CD14-positive monocyte (primary cell): ENCODE results near the gene LGI4. TPM values are rescaled to one million over a fixed set of nuclear protein-coding genes. Genes with fewer than 3 reads are reported as not detected.

Experiments
- DNase-seq, 3 donors: peaks; one replicate each; pipeline ENCODE4 v3.0.0-alpha.2; 2011 to 2022
- H2AFZ ChIP-seq: 2 replicates; pipeline ENCODE4 v1.6.0; 2012; ENCODE audit warnings: mild to moderate bottlenecking, low read depth, low read length, inconsistent platforms; ENCODE audit not compliant: insufficient read depth, poor library complexity, severe bottlenecking
- H3K27ac ChIP-seq, 2 donors: 1 replicate in 1 of 2; 2 replicates in 1 of 2; pipeline ENCODE4 v1.5.1; 2012 to 2013; ENCODE audit warnings: low read length in 2 of 2, control low read depth in 1 of 2, inconsistent platforms in 1 of 2, low read depth in 1 of 2, mild to moderate bottlenecking in 1 of 2
- H3K27me3 ChIP-seq, 2 donors: one replicate each; pipeline versions ENCODE4 v1.6.0 to v1.6.1; 2011 to 2013; ENCODE audit warnings: low read length in 2 of 2; ENCODE audit not compliant: control insufficient read depth in 2 of 2, insufficient read depth in 2 of 2
- H3K36me3 ChIP-seq, 2 donors: replicated peaks in 1 of 2; 1 replicate in 1 of 2; 2 replicates in 1 of 2; pipeline versions ENCODE4 v1.5.1 to v1.6.1; 2012 to 2013; ENCODE audit warnings: low read length in 2 of 2, control low read depth in 1 of 2, inconsistent platforms in 1 of 2, mild to moderate bottlenecking in 1 of 2; ENCODE audit not compliant: insufficient read depth in 2 of 2, control insufficient read depth in 1 of 2
- H3K4me1 ChIP-seq, 2 donors: 1 replicate in 1 of 2; 2 replicates in 1 of 2; pipeline versions ENCODE4 v1.5.1 to v1.6.1; 2012 to 2013; ENCODE audit warnings: low read length in 2 of 2, control low read depth in 1 of 2, inconsistent platforms in 1 of 2, mild to moderate bottlenecking in 1 of 2, moderate library complexity in 1 of 2; ENCODE audit not compliant: insufficient read depth in 2 of 2, control insufficient read depth in 1 of 2
- H3K4me2 ChIP-seq: replicated peaks from 2 replicates; pipeline ENCODE3; 2012; ENCODE audit warnings: low read length, moderate library complexity, mild to moderate bottlenecking; ENCODE audit not compliant: poor library complexity, severe bottlenecking; ENCODE audit errors: extremely low read depth
- H3K4me3 ChIP-seq, 3 experiments: fragments of 200-600 bp in 1 of 3; sonication (generic) in 1 of 3; replicated peaks in 1 of 3; 1 replicate in 2 of 3; 2 replicates in 1 of 3; pipeline ENCODE4 v1.5.1; 2011 to 2013; ENCODE audit warnings: low read length in 3 of 3, mild to moderate bottlenecking in 3 of 3, control low read depth in 2 of 3, low read depth in 2 of 3, inconsistent platforms in 1 of 3, moderate library complexity in 1 of 3
- H3K79me2 ChIP-seq: 2 replicates; pipeline ENCODE4 v1.6.0; 2012; ENCODE audit warnings: mild to moderate bottlenecking, control low read depth, inconsistent platforms, low read length, moderate library complexity; ENCODE audit not compliant: insufficient read depth
- H3K9ac ChIP-seq: 2 replicates; pipeline ENCODE4 v1.6.0; 2017; ENCODE audit warnings: low read length, mild to moderate bottlenecking; ENCODE audit not compliant: insufficient read depth, poor library complexity, severe bottlenecking
- H3K9me3 ChIP-seq, 2 donors: replicated peaks in 1 of 2; 1 replicate in 1 of 2; 2 replicates in 1 of 2; pipeline versions ENCODE4 v1.5.1 to v1.6.1; 2012 to 2013; ENCODE audit warnings: low read length in 2 of 2, control low read depth in 1 of 2; ENCODE audit not compliant: control insufficient read depth in 1 of 2, insufficient read depth in 1 of 2
- H4K20me1 ChIP-seq: 2 replicates; pipeline ENCODE4 v1.6.0; 2012; ENCODE audit warnings: mild to moderate bottlenecking, low read length, control low read depth, moderate library complexity; ENCODE audit not compliant: insufficient read depth
- H3K27ac Mint-ChIP-seq, 7 donors: one replicate each; pipeline ENCODE4 v1.8.0; 2020; ENCODE audit warnings: mild to moderate bottlenecking in 7 of 7, mixed read lengths in 7 of 7, moderate library complexity in 6 of 7, inconsistent platforms in 2 of 7
- H3K27me3 Mint-ChIP-seq, 3 donors: one replicate each; pipeline ENCODE4 v1.8.0; 2021 to 2022; ENCODE audit warnings: low read depth in 3 of 3, mild to moderate bottlenecking in 3 of 3, mixed read lengths in 3 of 3, moderate library complexity in 3 of 3, inconsistent platforms in 1 of 3
- H3K36me3 Mint-ChIP-seq, 2 donors: one replicate each; pipeline ENCODE4 v1.8.0; 2020; ENCODE audit warnings: mixed read lengths in 2 of 2, inconsistent platforms in 1 of 2, mild to moderate bottlenecking in 1 of 2
- H3K4me1 Mint-ChIP-seq: one replicate; pipeline ENCODE4 v1.8.0; 2020; ENCODE audit warnings: mild to moderate bottlenecking, mixed read lengths
- H3K4me3 Mint-ChIP-seq, 2 donors: one replicate each; pipeline ENCODE4 v1.8.0; 2020; ENCODE audit warnings: mild to moderate bottlenecking in 2 of 2, mixed read lengths in 2 of 2, moderate library complexity in 1 of 2
- H3K9me3 Mint-ChIP-seq, 7 donors: one replicate each; pipeline ENCODE4 v1.8.0; 2020 to 2022; ENCODE audit warnings: mixed read lengths in 7 of 7, mild to moderate bottlenecking in 6 of 7, moderate library complexity in 6 of 7, inconsistent platforms in 2 of 7
- WGBS: methylation state at CpG from one replicate; pipeline ENCODE4 v1.1.5; 2013; ENCODE audit warnings: missing lambda C conversion rate; ENCODE audit not compliant: insufficient coverage; 5-methylcytosine and 5-hydroxymethylcytosine counted together
- intact Hi-C, 2 donors: fragments of 100-400 bp; cut with micrococcal nuclease; formaldehyde crosslinking; loops; one replicate each; pipeline versions ENCODE4 v1.15.0 to v1.15.1; 2023
- polyA plus RNA-seq, 3 donors: library from polyadenylated mRNA; depleted of rRNA in 1 of 3; unstranded in 2 of 3; stranded (reverse) in 1 of 3; fragments of 300-500 nt in 2 of 3; fragments of >200 nt in 1 of 3; fragmentation: Illumina TruSeq in 2 of 3; gene quantifications; 1 replicate in 2 of 3; 2 replicates in 1 of 3; pipeline ENCODE4 v1.2.3, GENCODE V29; 2012 to 2021
- TF ChIP-seq, protein P1 (sequence below): fragments of 200-600 bp; IDR thresholded peaks from one replicate; pipeline ENCODE4 v1.8.0; 2022; ENCODE audit warnings: antibody characterized with exemption, mild to moderate bottlenecking

The LGI4 gene
- polyA plus RNA-seq, 3 donors: 1.1 TPM; not detected in 2

DNA sequence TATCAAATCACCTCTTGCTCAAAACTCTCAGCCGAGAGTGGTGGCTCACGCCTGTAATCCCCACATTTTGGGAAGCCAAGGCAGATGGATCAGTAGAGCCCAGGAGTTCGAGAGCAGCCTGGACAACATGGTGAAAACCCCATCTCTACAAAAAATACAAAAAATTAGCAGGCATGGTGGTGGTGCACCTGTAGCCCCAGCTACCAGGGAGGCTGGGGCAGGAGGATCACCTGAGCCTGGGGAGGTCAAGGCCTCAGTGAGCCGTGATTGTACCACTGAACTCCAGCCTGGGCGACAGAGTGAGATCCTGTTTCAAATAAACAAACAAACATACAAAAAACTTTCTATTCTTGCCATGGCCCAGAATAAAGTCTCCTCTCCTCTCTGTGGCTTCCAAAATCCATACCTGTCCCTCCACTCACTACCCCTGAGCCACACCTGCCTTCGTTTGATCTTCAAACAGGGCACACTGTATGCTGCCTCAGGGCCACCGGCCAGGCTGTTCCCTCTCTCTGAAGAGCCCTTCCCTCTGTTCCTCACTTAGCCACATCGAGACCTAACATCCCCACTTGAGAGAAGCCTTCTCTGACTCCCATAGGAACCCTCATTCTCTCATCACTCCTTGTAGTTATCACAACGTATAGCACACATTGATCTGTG, 6.3 kb downstream of the LGI4 start:
- intact Hi-C loops: no loop called here
- Histone ChIP-seq H3K27ac (no peak overlapping the region), H3K9ac (no peak overlapping the region), H4K20me1 (no peaks in the 10 kb centered on the region), H3K4me2 (no peak overlapping the region), H3K4me1 (peaks cover 11 to 15% of the 10 kb centered on the region in 2 donors), H3K79me2 (no peaks in the 10 kb centered on the region), H3K4me3 (no peak overlapping the region), H3K9me3 (no peaks in the 10 kb centered on the region), H2AFZ (no peak overlapping the region), H3K27me3 (no peaks in the 10 kb centered on the region), H3K36me3 (no peaks in the 10 kb centered on the region)
- Mint-ChIP-seq H3K27me3 (peaks cover 1 to 6% (median 6%) of the 10 kb centered on the region in 3 donors), H3K36me3 (no peaks in the 10 kb centered on the region), H3K4me1 (peaks cover 14% of the 10 kb centered on the region), H3K9me3 (peaks cover 0 to 3% (median 0%) of the 10 kb centered on the region in 7 donors), H3K27ac (peak overlapping the region in 1 of 7 donors; percentile 26), H3K4me3 (no peak overlapping the region)
- WGBS: 93% methylated on average over 8 of the region's 9 CpGs
- no peak for DNase-seq
- TF ChIP-seq, protein P1, sequence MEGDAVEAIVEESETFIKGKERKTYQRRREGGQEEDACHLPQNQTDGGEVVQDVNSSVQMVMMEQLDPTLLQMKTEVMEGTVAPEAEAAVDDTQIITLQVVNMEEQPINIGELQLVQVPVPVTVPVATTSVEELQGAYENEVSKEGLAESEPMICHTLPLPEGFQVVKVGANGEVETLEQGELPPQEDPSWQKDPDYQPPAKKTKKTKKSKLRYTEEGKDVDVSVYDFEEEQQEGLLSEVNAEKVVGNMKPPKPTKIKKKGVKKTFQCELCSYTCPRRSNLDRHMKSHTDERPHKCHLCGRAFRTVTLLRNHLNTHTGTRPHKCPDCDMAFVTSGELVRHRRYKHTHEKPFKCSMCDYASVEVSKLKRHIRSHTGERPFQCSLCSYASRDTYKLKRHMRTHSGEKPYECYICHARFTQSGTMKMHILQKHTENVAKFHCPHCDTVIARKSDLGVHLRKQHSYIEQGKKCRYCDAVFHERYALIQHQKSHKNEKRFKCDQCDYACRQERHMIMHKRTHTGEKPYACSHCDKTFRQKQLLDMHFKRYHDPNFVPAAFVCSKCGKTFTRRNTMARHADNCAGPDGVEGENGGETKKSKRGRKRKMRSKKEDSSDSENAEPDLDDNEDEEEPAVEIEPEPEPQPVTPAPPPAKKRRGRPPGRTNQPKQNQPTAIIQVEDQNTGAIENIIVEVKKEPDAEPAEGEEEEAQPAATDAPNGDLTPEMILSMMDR: no peak

DNA sequence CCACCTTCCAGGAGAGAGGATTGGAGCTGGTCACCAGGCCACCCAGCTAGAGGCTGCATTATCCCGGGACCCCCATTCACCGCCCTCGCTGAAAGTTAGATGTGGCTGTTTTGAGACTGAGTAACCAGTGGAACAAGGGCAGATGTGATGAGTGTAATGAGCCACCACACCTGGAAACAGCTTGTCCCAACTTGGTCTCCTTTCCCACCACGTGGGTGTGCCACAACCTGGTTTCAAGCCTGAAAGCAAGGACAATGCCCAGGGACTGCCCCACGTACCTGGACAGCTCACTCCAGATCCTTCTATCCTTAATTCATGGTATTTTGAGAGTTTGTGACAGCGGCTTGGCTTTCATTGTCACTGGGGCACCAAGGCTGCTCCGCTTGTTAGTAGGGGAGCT, 7.0 kb downstream of the LGI4 start:
- H2AFZ ChIP-seq: no peak overlapping the region

More for the DNA sequence above, 7.0 kb downstream of the LGI4 start:
- intact Hi-C loops: no loop called here
- Mint-ChIP-seq H3K27me3 (peaks cover 1 to 8% (median 6%) of the 10 kb centered on the region in 3 donors), H3K27ac (no peak overlapping the region), H3K4me1 (peaks cover 14% of the 10 kb centered on the region), H3K36me3 (no peaks in the 10 kb centered on the region), H3K9me3 (peaks cover 0 to 3% (median 0%) of the 10 kb centered on the region in 7 donors), H3K4me3 (no peak overlapping the region)
- Histone ChIP-seq H3K36me3 (no peaks in the 10 kb centered on the region), H3K4me3 (no peak overlapping the region), H3K9ac (no peak overlapping the region), H3K27me3 (no peaks in the 10 kb centered on the region), H3K79me2 (no peaks in the 10 kb centered on the region), H3K27ac (no peak overlapping the region), H3K9me3 (no peaks in the 10 kb centered on the region), H4K20me1 (no peaks in the 10 kb centered on the region), H3K4me1 (peaks cover 11 to 15% of the 10 kb centered on the region in 2 donors), H3K4me2 (no peak overlapping the region)
- WGBS: 67% methylated on average over 3 of the region's 7 CpGs
- no peak for DNase-seq
- TF ChIP-seq, protein P1: no peak
